ENCODE results near the gene PCSK6. TPM values are rescaled to one million over a fixed set of nuclear protein-coding genes. Genes with fewer than 3 reads are reported as not detected.

Gene PCSK6
- total and polyA plus RNA-seq, 8 donors: 2.8 to 91.5 (median 17.8) TPM

DNA sequence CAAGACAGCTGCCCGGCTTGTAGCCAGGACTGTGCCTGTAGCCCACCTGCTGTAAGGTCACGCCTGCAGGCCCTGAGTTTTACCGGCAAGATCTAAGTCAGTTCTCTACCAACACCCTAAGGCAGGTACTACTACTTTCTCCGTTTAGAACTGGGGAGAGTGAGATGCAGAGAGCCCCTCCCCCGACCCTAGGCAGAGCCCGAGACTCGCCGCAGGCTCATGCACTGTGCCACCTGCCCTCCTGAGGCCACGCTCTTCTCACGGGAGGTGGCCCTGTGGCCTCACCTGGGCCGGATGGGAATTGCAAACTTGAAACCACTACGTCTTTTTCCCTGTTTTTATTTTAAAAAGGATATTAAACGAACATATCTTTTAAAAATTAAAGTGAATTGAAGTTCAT lies 36.9 kb upstream of the PCSK6 start:
- TF ChIP-seq, protein P1, sequence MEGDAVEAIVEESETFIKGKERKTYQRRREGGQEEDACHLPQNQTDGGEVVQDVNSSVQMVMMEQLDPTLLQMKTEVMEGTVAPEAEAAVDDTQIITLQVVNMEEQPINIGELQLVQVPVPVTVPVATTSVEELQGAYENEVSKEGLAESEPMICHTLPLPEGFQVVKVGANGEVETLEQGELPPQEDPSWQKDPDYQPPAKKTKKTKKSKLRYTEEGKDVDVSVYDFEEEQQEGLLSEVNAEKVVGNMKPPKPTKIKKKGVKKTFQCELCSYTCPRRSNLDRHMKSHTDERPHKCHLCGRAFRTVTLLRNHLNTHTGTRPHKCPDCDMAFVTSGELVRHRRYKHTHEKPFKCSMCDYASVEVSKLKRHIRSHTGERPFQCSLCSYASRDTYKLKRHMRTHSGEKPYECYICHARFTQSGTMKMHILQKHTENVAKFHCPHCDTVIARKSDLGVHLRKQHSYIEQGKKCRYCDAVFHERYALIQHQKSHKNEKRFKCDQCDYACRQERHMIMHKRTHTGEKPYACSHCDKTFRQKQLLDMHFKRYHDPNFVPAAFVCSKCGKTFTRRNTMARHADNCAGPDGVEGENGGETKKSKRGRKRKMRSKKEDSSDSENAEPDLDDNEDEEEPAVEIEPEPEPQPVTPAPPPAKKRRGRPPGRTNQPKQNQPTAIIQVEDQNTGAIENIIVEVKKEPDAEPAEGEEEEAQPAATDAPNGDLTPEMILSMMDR (IDR thresholded peaks at IDR 0.05): no peak
- TF ChIP-seq POLR2AphosphoS5 (IDR thresholded peaks at IDR 0.05) (no peak), EP300 (IDR thresholded peaks at IDR 0.05) (no peak), POLR2A (IDR thresholded peaks at IDR 0.05) (no peak)
- Histone ChIP-seq H3K27ac (no peak overlapping the region), H3K27me3 (peaks cover 0 to 10% (median 0%) of the 10 kb centered on the region in 3 donors), H3K4me1 (peaks cover 20 to 30% (median 24%) of the 10 kb centered on the region in 4 donors), H3K36me3 (no peaks in the 10 kb centered on the region), H3K9me3 (no peaks in the 10 kb centered on the region), H3K4me3 (no peak overlapping the region)
- intact Hi-C loops (cut with DNase I; ENCODE audit: low total_unique reads): no loop called here
- WGBS, 5 donors: 73 to 90% (median 80%) methylated on average over 13 of the region's 13 CpGs
- no peak for DNase-seq

GRCh38 chr15:101526021-101526420 lies 36.5 kb upstream of the PCSK6 start:
- H3K4me1 ChIP-seq: peaks cover 20 to 30% (median 24%) of the 10 kb centered on the region in 4 donors
- H3K9me3 ChIP-seq: no peaks in the 10 kb centered on the region
- intact Hi-C loops (cut with DNase I; ENCODE audit: low total_unique reads): no loop called here
- no peak for DNase-seq
- no peak overlapping the region for H3K4me3 ChIP-seq
- TF ChIP-seq EP300 (IDR thresholded peaks at IDR 0.05) (no peak), POLR2A (IDR thresholded peaks at IDR 0.05) (no peak), POLR2AphosphoS5 (IDR thresholded peaks at IDR 0.05) (no peak)
- TF ChIP-seq, protein P1 (IDR thresholded peaks at IDR 0.05): no peak
- 66 to 92% (median 82%) methylated on average over 8 of the region's 8 CpGs for WGBS, 5 donors
- peaks cover 0 to 10% (median 0%) of the 10 kb centered on the region in 3 donors for H3K27me3 ChIP-seq
- H3K27ac ChIP-seq: no peak overlapping the region
- H3K36me3 ChIP-seq: no peaks in the 10 kb centered on the region

DNA sequence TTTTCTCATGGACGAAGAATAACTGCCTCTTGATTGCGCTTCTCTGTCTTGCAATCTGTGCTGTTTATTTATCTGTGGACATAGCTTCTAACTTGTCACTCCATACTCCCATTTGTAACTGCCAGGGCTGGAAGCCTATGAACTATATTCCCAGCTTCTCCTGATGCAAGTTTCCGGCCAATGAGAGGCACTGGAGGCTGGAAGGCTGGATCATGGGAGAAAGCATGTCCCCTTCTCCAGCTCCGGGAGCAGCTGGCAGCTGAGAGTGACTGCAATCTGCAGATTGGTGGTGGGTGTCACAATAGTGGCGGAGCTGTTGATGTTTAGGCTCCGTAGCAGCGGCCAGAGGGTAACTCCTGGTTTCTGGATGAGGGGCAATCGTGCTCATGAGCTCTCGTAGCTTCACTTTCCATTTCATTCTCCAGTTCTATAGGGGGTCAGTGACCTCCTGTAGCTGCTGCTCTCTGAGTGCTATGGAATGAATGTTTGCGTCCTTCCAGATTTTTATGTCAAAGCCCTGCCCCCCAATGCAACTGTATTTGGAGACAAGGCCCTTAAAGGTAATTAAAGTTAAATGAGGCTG lies 35.7 kb upstream of the PCSK6 start:
- no peak for DNase-seq
- peaks cover 20 to 30% (median 24%) of the 10 kb centered on the region in 4 donors for H3K4me1 ChIP-seq
- WGBS, 5 donors: 81 to 93% (median 86%) methylated on average over 10 of the region's 10 CpGs
- no peaks in the 10 kb centered on the region for H3K36me3 ChIP-seq
- no peaks in the 10 kb centered on the region for H3K9me3 ChIP-seq
- H3K4me3 ChIP-seq: no peak overlapping the region
- H3K27me3 ChIP-seq: peaks cover 0 to 15% (median 0%) of the 10 kb centered on the region in 3 donors
- TF ChIP-seq POLR2A (IDR thresholded peaks at IDR 0.05) (no peak), POLR2AphosphoS5 (IDR thresholded peaks at IDR 0.05) (no peak), EP300 (IDR thresholded peaks at IDR 0.05) (no peak)
- TF ChIP-seq, protein P1 (IDR thresholded peaks at IDR 0.05): no peak
- intact Hi-C loops (cut with DNase I; ENCODE audit: low total_unique reads): no loop called here
- H3K27ac ChIP-seq: no peak overlapping the region

DNA sequence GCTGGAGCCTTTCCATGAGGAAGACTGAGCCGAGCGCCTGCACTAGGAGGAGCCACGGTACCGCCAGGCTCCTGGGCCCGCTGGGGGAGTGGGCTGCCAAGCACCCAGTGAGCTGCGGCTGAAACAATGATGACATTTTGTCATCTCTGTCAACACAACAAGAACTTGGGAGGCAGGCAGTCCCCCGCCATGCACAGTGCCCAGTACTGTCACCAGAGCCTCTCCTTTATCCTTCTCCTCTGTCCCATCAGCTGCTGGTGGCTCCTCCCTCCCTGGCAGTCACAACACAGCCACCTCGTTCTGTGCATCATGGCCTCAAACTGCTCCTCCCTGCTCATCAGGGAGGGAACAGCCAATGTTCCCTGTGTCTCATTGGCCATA lies 34.0 kb upstream of the PCSK6 start:
- no peak for DNase-seq
- intact Hi-C loops (cut with DNase I; ENCODE audit: low total_unique reads): no loop called here
- H3K4me3 ChIP-seq: no peak overlapping the region
- peaks cover 0 to 2% (median under 1%) of the 10 kb centered on the region in 4 donors for H3K9me3 ChIP-seq
- H3K27ac ChIP-seq: no peak overlapping the region
- peaks cover 13 to 19% (median 17%) of the 10 kb centered on the region in 4 donors for H3K4me1 ChIP-seq
- 75 to 85% (median 81%) methylated on average over 6 to 8 of the region's 8 CpGs for WGBS, 5 donors
- TF ChIP-seq POLR2AphosphoS5 (IDR thresholded peaks at IDR 0.05) (no peak), EP300 (IDR thresholded peaks at IDR 0.05) (no peak), POLR2A (IDR thresholded peaks at IDR 0.05) (no peak)
- TF ChIP-seq, protein P1 (IDR thresholded peaks at IDR 0.05): no peak
- H3K27me3 ChIP-seq: peaks cover 0 to 16% (median 0%) of the 10 kb centered on the region in 3 donors
- no peaks in the 10 kb centered on the region for H3K36me3 ChIP-seq

Measured in stomach (tissue), 9 donors.